HG03565 (cell line): ENCODE data around the gene FXYD3.

Experiments used
- ATAC-seq: cut with Tn5 transposase; IDR thresholded peaks from one replicate; pipeline ENCODE4 v1.9.1; 2021; ENCODE audit warnings: mild to moderate bottlenecking, moderate library complexity; ENCODE audit not compliant: unreplicated experiment

FXYD3 gene

GRCh38 chr19:35157431-35157830 lies 41.8 kb downstream of the FXYD3 start:
- ATAC-seq: no peak

- ATAC-seq: no peak
Measured at GRCh38 chr19:35159606-35160005, 44.0 kb downstream of the FXYD3 start.

GRCh38 chr19:35160629-35161433 lies 45.2 kb downstream of the FXYD3 start:
- no peak for ATAC-seq

GRCh38 chr19:35161434-35161743 lies 45.8 kb downstream of the FXYD3 start:
- ATAC-seq: no peak

- ATAC-seq: no peak
Measured at GRCh38 chr19:35162471-35163326, 47.1 kb downstream of the FXYD3 start.

GRCh38 chr19:35164418-35164817 lies 48.8 kb downstream of the FXYD3 start:
- ATAC-seq: no peak

GRCh38 chr19:35165200-35166058 lies 49.8 kb downstream of the FXYD3 start:
- no peak for ATAC-seq

GRCh38 chr19:35166100-35167063 lies 50.8 kb downstream of the FXYD3 start:
- no peak for ATAC-seq

GRCh38 chr19:35167251-35168119 lies 51.9 kb downstream of the FXYD3 start:
- no peak for ATAC-seq

- no peak for ATAC-seq
Measured at GRCh38 chr19:35168196-35168595, 52.6 kb downstream of the FXYD3 start.

GRCh38 chr19:35169221-35169995 lies 53.8 kb downstream of the FXYD3 start:
- no peak for ATAC-seq

GRCh38 chr19:35170359-35171061 lies 54.9 kb downstream of the FXYD3 start:
- ATAC-seq: no peak

- no peak for ATAC-seq
Measured at GRCh38 chr19:35171730-35172129, 56.1 kb downstream of the FXYD3 start.
